H54 (cell line): ENCODE measurements around the gene TCP11.

Experiments
- DNase-seq: peaks from one replicate; pipeline ENCODE4 v3.0.0; 2011; ENCODE audit warnings: low spot score, mixed read lengths; ENCODE audit not compliant: insufficient read length
- FAIRE-seq: peaks from 3 replicates; lab custom pipeline; 2011; peaks lifted over from hg19 to GRCh38; lab: Jason Lieb, UNC
- POLR2A ChIP-seq: IDR thresholded peaks from 2 replicates; pipeline ENCODE4 v1.6.1; 2011; ENCODE audit warnings: low read depth, mild to moderate bottlenecking, low read length

Gene TCP11

DNA sequence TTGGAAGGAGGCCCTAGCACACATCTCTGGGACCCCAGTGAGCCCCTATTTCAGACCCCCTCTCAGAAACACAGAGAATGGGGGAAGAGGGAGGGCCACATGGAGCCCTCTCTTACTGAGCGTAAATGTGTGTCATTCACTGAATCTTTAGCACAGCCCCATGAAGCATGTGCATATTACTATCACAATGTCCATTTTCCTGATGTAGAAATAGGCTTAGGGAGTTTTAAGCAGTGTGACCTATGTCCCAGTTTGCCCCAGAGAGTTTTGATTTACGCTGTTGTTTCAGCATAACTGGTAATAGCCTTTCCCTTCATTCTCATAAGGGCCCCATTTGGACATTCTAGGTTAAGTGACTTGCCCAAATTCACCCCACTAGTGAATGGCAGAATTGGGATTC is 25.0 kb upstream of the TCP11 start:
- no peak for DNase-seq
- no peak for TF ChIP-seq POLR2A
- no peak for FAIRE-seq

DNA sequence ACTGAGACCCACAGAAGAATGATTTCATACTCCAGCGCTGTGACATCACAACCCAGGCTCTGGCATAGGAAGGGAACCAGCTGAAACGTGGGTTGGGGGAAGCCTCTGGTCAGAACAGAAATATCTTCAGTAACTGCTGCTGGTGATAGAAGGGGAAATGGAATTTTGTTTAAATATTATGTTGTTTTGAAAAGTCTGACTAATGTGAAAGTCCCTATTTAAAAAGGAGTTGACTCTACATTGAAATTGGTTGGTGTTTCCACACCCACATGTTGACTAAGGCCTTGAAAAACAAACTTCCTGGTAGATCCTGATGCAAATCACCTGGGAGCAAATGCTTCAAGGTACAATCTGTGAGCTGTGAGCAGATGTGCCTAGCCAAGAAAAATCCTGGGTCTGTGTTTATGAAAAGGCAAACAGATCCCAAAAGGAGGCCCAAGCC is 24.5 kb upstream of the TCP11 start:
- TF ChIP-seq POLR2A: no peak
- FAIRE-seq (no peak), DNase-seq (no peak)

DNA sequence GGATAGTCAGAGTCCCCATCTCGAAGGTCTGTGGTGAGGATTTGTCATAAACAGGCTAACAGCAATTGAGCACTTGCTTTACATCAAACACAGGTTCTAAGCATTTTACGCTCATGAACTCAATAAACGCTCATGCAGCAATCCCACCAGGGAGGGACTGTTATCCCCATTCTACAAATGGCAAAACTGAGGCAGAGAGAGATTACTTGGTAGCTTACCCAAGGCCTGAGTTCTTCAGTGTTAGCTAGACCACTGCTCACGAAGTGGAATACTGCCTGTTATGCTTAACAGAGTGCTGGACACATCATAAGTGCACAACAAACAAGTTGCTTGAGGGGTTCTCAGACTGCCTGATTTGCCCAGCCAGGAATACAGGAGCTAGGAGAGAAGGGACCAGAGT is 23.7 kb upstream of the TCP11 start:
- TF ChIP-seq POLR2A: no peak
- DNase-seq (no peak), FAIRE-seq (no peak)

DNA sequence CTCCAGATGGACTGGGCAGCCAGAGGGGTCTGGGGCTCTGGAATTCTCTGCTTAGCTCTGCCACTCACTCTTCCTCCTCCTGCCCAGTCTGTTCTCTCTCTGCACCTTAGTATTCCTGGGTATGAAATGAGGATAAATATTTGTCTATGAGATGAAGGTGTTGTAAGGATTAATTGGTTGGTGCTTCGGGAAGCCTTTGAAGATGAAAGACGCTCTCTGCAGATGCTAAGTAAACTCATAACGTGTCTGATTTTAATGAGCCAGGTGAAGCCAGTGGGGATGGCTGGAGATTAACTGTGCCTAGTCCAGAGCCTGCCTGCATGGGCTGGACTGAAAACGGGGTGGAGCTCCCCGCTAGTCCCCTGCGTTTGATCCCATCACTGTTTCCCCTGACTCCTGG is 23.1 kb upstream of the TCP11 start:
- TF ChIP-seq POLR2A: no peak
- no peak for DNase-seq
- no peak for FAIRE-seq

DNA sequence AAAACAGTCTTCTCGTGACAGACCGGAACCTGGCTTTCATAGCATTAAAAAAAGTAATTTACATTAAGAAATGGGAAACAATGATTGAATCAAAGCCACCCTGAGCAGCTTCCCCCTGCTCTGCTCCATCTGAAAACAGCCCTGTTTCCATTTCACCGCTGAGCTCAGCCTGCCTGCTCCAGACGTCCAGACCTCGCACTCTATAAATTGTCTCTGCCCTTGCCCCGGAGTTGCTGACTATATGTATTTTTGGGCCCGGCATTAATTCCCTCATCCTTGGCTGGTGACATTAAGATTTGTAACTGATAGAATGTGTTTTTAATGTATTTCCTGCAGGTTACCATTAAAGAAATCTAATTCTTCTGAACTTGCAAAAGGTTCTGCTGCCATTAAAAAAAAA is 22.7 kb upstream of the TCP11 start:
- no peak for DNase-seq
- TF ChIP-seq POLR2A: no peak
- FAIRE-seq: no peak

DNA sequence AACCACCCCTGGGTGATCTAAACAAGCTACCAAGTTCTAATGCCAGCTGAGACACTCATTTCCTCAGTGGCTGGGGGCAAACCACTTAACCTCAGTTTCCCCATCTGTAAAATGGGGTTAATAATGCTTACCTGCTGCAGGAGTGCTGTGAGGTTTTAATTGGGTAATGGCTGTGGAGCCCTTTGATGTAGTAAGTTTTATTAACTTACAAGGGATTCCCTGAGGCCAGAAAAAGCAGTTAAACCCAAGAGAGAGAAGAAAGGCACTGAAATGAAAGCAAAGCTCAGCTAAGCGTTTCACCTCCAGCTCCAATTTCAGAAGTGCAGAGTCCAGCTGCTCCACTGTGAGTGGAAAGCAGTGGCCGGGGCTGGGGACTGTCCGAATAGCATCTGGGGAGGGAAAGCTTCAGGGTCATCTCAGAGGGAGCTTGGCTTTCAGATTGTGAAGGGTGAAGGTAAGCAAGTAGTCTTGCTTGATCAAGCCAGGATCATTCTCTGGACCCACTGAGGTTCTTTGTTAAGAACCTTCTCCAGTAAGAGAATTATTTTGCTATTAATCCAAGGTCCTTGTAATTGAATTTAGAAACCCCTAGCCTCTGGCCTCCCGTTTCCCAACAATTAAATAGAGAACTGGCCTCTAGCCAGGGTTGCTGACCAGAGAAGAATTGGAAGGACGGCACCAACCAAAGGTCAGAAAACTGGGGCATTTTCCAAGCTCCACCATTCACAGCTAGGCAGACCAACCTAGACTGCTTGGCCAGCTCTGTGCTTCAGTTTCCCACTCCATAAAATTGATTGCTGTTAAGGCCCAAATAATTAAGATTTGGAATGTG is 20.9 kb upstream of the TCP11 start:
- no peak for TF ChIP-seq POLR2A
- DNase-seq (no peak), FAIRE-seq (no peak)

DNA sequence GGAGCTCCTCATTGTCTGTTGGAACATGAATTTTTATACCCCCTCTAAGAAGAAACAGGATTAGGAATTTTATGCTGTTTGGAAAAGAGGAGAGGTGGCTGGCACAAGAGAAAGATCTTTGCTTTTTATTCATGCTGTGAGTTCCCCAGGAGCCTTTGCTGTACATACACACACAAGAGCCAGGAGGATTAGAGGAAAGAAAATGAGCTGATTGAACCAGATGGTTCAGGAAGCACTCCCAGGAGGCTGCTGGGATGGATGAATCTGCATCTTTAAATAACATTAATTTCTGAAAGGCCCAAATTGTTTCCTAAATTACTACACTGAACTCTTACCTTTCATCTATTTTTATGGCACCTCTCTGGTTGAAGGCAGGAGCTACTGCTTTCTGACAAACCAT is 20.1 kb upstream of the TCP11 start:
- no peak for TF ChIP-seq POLR2A
- DNase-seq (no peak), FAIRE-seq (no peak)

DNA sequence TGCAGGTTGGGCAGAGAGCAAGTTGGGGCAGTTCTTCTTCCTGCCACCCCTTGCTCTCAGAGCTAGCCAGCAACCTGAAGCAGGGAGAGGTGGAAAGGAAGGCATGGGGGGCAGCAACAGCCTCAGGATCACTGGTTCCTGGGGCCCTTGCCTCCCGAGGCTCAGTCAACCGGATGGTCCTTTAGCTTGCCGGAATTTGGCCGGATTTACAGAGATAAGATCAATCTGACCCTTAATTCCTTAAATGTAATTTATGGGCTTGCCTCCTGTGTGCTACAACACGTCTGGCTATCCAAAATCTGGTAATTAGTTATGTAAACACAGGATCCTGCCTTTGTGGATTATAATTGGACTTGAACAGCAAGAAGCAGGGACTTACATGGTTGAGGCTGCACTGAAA is 19.5 kb upstream of the TCP11 start:
- FAIRE-seq (no peak), DNase-seq (no peak)
- TF ChIP-seq POLR2A: no peak

DNA sequence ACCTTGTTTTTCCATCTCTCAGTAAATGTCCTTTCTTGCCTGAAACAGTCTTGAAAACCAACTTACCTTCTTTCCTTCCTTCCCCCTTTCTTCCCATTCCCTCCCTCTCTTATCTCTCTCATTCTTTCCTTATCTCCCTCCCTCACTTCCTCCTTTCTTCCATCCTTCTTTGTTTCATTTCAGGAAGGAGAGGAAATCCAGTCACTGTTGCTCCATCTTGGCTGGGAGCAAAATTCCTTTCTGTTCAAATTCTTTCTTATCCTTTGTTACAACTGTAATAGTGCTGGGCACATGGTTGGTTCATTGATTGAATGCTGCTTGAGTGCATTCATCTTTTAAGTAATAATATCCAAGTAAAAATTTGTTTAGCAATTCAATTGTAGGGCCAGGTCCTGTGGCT is 17.4 kb upstream of the TCP11 start:
- DNase-seq: no peak

DNA sequence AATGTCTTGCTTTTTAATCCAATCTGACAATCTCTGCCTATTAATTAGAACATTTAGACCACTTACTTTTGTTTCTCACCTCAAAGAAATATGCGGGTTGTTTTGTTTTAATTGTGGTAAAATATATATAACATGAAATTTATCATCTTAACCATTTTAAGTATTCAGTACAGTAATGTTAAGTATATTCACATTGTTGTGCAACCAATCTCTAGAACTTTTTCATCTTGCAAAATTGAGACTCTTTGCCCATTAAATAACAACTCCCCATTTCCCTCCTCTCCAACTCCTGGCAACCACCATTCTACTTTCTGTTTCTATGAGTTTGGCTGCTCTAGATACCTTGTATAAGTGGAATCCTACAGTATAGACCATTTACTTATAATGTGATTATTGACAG is 13.8 kb upstream of the TCP11 start:
- no peak for TF ChIP-seq POLR2A

More for the DNA sequence above, 17.4 kb upstream of the TCP11 start:
- no peak for TF ChIP-seq POLR2A
- no peak for FAIRE-seq

DNA sequence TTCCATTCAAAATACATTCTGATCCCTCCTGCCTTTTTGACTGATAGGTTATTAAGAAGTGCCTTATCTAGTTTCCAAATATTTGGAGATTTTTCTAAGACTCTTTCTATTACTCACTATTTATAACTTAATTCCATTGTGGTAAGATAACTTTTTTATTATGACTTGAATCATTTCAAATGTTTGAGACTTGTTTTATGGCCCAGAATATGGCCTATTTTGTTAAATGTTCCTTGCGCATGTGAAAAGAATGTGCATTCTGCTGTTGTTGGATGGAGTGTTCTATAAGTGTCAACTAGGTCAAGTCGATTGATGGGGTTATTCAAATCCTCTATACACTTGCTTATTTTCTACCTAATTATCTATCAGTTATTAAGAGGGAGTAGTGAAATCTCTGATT is 13.1 kb upstream of the TCP11 start:
- FAIRE-seq (no peak), DNase-seq (no peak)
- TF ChIP-seq POLR2A: no peak

More for the DNA sequence above, 13.8 kb upstream of the TCP11 start:
- FAIRE-seq (no peak), DNase-seq (no peak)

DNA sequence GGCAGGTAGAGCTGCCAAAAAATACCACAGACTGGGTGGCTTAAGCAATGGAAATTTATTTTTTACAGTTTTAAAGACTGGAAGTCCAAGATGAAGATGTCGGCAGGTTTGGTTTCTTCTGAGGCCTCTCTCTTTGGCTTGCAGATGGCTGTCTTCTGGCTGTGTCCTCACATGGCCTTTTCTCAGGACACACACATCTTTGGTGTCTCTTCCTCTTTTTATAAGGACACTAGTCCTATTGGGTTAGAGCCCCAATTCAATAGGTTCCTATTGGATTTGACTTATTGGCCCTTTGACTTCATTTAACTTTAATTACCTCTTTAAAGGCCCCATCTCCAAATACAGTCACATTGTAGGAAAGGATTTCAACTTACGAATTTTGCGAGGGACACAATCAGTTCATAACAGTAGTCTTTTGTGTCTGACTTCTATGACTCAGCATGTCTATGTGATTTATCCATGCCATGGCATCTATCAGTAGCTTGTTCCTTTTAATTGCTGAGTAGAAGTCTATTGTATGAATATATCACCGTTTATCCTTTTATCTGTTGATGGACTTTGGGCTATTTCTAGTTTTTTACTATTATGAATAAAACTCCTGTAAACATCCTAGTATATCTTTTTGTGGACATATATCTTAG is 11.0 kb upstream of the TCP11 start:
- DNase-seq (no peak), FAIRE-seq (peak; percentile 75)
- no peak for TF ChIP-seq POLR2A

DNA sequence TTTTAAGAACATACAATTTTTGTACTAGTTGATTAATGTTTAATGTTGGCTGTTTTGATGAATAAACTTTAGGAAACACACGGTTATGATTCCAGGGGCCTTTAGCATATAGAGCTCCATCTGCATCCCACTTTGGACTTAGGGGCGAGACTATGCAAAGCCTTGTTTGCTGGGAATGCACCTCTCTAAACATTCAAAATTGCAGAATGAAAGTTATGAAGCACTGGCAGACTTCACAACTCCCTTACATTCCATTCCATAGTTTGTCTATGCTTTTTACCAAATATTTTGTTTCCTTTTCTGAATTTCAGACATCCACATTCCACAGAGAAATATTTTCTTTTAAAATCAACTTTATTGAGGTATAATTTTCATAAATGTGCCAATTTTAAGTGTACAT is 10.3 kb upstream of the TCP11 start:
- TF ChIP-seq POLR2A: no peak
- DNase-seq (no peak), FAIRE-seq (no peak)

DNA sequence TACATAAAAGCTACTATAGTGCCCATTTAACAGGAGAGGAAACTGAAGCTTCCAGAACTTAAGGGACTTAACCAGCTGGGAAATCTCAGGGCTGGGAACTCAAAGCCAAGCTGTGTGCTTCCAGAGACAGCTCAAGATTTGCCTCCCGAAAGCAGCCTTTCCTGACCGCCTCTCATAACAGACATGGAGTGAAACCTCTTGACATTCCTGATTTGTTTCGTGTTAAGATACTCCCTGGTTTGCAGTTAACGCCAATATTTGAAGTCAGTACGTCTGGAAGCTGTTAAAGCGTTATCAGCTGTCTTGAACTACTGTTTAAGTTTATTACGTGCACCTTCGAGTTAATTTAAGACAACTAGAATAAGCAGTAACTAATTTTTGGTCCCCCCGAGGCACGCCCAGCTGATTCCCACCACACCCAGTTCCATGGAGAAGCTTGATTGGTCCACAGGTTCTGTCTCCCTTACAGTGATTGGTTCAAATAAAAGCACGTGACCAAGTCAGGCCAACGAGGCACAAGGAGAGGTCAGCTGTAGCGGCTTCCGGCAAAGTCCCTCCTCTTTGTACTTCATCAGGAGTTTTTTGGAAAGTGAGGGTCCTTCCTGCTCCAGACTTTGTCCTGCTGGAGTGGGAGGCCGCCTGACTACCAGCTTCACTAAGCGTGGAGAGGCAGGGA is 8.9 kb upstream of the TCP11 start:
- FAIRE-seq (no peak), DNase-seq (no peak)
- TF ChIP-seq POLR2A: no peak
